HepG2 (cell line): ENCODE results near the gene PPP1R3C. TPM values are rescaled to one million over a fixed set of nuclear protein-coding genes. Genes with fewer than 3 reads are reported as not detected.

Experiments
- FOXA3 ChIP-seq: IDR thresholded peaks from 2 replicates; pipeline ENCODE4 v1.6.1; 2016; ENCODE audit warnings: missing genetic modification reagents, missing compliant biosample characterization
- HNF1B ChIP-seq: sonication (generic); formaldehyde crosslinking; IDR thresholded peaks from 2 replicates; pipeline ENCODE4 v1.5.1; 2020; ENCODE audit warnings: mild to moderate bottlenecking, moderate library complexity, missing genetic modification reagents
- HNRNPK ChIP-seq: fragments of 200-400 bp; formaldehyde crosslinking; IDR thresholded peaks from 2 replicates; pipeline ENCODE4 v1.6.1; 2018; ENCODE audit warnings: low read length, low read depth, moderate library complexity, mild to moderate bottlenecking; ENCODE audit not compliant: poor library complexity, severe bottlenecking
- KDM2A ChIP-seq: sonication (generic); formaldehyde crosslinking; IDR thresholded peaks from 2 replicates; pipeline ENCODE4 v1.4.0; 2020; ENCODE audit warnings: low read depth, missing genetic modification reagents, borderline replicate concordance
- MTA3 ChIP-seq: sonication (generic); formaldehyde crosslinking; IDR thresholded peaks from 2 replicates; pipeline ENCODE4 v1.4.0; 2020; ENCODE audit warnings: missing genetic modification reagents
- NBN ChIP-seq: fragments of 450-650 bp; conservative IDR thresholded peaks from 2 replicates; pipeline ENCODE4 v1.6.1; 2017
- NFYB ChIP-seq: sonication (generic); formaldehyde crosslinking; IDR thresholded peaks from 2 replicates; pipeline ENCODE4 v1.4.0; 2020; ENCODE audit warnings: missing genetic modification reagents
- PAX8 ChIP-seq: sonication (generic); formaldehyde crosslinking; IDR thresholded peaks from 2 replicates; pipeline ENCODE4 v1.8.0; 2022; ENCODE audit warnings: mild to moderate bottlenecking, missing genetic modification reagents, borderline replicate concordance
- RBM39 ChIP-seq: fragments of 200-400 bp; formaldehyde crosslinking; IDR thresholded peaks from one replicate; pipeline ENCODE4 v1.6.1; 2018; ENCODE audit warnings: antibody characterized with exemption, mild to moderate bottlenecking, low read depth, low read length; ENCODE audit not compliant: poor library complexity, severe bottlenecking
- SIN3B ChIP-seq: fragments of 150-350 bp; IDR thresholded peaks from 2 replicates; pipeline ENCODE4 v1.6.1; 2014; ENCODE audit warnings: low read length
- SKIL ChIP-seq: sonication (generic); formaldehyde crosslinking; IDR thresholded peaks from 2 replicates; pipeline ENCODE4 v1.8.0; 2022; ENCODE audit warnings: missing genetic modification reagents, mild to moderate bottlenecking, moderate library complexity, borderline replicate concordance
- SNRNP70 ChIP-seq: fragments of 200-400 bp; formaldehyde crosslinking; IDR thresholded peaks from 2 replicates; pipeline ENCODE4 v1.6.1; 2017; ENCODE audit warnings: mild to moderate bottlenecking, low read depth, low read length, moderate library complexity
- SRSF4 ChIP-seq: fragments of 200-400 bp; formaldehyde crosslinking; IDR thresholded peaks from one replicate; pipeline ENCODE4 v1.6.1; 2018; ENCODE audit warnings: mild to moderate bottlenecking, low read depth, low read length, moderate library complexity; ENCODE audit not compliant: poor library complexity, severe bottlenecking
- TCF7 ChIP-seq: sonication (generic); IDR thresholded peaks from 2 replicates; pipeline ENCODE4 v1.6.1; 2016; ENCODE audit warnings: antibody characterized with exemption, low read depth
- ZBTB7A ChIP-seq: sonication (generic); formaldehyde crosslinking; IDR thresholded peaks from 2 replicates; pipeline ENCODE4 v1.8.0; 2022; ENCODE audit warnings: mild to moderate bottlenecking, missing genetic modification reagents
- ZNF713 ChIP-seq: sonication (generic); formaldehyde crosslinking; IDR thresholded peaks from 2 replicates; pipeline ENCODE4 v1.4.0; 2020; ENCODE audit warnings: mild to moderate bottlenecking, missing genetic modification reagents
- ZNF724P ChIP-seq: sonication (generic); formaldehyde crosslinking; IDR thresholded peaks from 2 replicates; pipeline ENCODE4 v1.8.0; 2022; ENCODE audit warnings: missing genetic modification reagents, borderline replicate concordance
- ZNF879 ChIP-seq: sonication (generic); formaldehyde crosslinking; IDR thresholded peaks from 2 replicates; pipeline ENCODE4 v1.8.1; 2023; ENCODE audit warnings: missing genetic modification reagents
- polyA plus RNA-seq, 8 experiments: library from polyadenylated mRNA; depleted of rRNA in 3 of 8; stranded (reverse) in 7 of 8; unstranded in 1 of 8; fragments of >200 nt; fragmentation: Illumina TruSeq in 4 of 8; extraction: Trizol in 4 of 8; gene quantifications; 2 replicates each; pipeline versions ENCODE4 v1.2.1 to v1.2.3, GENCODE V29; 2011 to 2016; ENCODE audit warnings: low read depth in 4 of 8, missing spikeins in 1 of 8, mixed read lengths in 1 of 8; ENCODE audit not compliant: insufficient read depth in 1 of 8
- total RNA-seq, 5 experiments: library from RNA; depleted of rRNA; stranded (reverse); fragments of >200 nt; fragmentation: Illumina TruSeq; extraction: Trizol; gene quantifications; 2 replicates each; pipeline ENCODE4 v1.2.3, GENCODE V29; 2016; ENCODE audit warnings: low read depth in 1 of 5
- TF ChIP-seq, protein P1 (sequence below): sonication (generic); formaldehyde crosslinking; IDR thresholded peaks from 2 replicates; pipeline ENCODE4 v1.4.0; 2020; ENCODE audit warnings: missing genetic modification reagents
- TF ChIP-seq, protein P2 (sequence below): sonication (generic); formaldehyde crosslinking; IDR thresholded peaks from 2 replicates; pipeline ENCODE4 v1.9.0; 2021; ENCODE audit warnings: missing genetic modification reagents, borderline replicate concordance

Gene PPP1R3C
- total and polyA plus RNA-seq, 2 of the 13 experiments (the other 11 are each of a cell fraction or from before 2014, with no cell fraction given), result 13.3 to 14.8 TPM

DNA sequence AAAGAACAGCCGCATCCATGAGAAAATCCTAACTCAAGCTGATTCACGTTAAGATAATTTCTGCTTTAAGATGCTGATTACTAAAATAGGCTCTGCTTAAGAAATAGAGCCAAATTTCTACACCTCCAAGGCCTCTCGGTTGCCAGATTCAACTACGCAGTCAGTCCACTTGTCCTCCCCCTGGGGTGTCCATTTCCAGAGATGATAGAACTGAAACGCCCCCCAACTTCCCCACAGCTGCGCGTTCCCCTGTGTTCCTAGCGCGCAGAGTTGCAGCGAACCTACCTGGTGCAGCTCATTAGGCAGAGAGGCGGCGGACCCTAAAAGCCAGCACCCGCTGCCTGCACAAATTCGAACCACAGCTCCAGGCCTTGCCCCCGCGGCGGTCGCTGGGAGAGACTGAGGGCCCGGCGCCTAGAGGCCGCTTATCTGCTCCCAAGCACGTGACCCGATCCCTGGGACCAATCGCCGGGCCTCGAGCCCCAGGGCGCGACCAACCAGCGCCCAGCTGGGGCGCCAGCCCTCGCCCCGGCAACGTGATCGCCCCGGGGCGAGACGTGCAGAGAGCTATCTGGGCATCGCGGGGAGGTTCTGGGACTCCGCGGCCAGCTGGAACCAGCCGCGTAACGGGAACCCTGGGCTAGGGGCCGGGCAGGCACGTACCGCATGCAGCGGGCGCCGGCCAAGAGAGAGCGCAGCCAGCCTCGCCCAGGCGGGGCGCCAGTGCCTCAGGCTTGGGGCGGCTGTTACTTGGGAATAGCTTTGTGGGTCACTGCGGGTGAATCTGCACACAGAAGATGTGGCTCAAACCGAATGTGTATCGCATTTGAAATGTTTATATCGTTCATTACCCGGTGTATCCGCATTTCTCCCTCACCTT, at the start of gene PPP1R3C (continued):
- no peak for TF ChIP-seq TCF7
- no peak for TF ChIP-seq SNRNP70
- 0 out of 2 replicates have a peak, but pooled peaks have one; percentile 96 for TF ChIP-seq ZNF713
- no peak for TF ChIP-seq MTA3 (CRISPR knock-in tag)
- peak; percentile 51; the same call in 1 of the 2 replicates for TF ChIP-seq SKIL (CRISPR knock-in tag)
- TF ChIP-seq NBN, result no peak
- peak; percentile 82; the same call in 1 of the 2 replicates for TF ChIP-seq PAX8 (CRISPR knock-in tag)
- TF ChIP-seq FOXA3 (CRISPR knock-in tag), result peak; percentile 77
- TF ChIP-seq SIN3B, result no peak
- no peak for TF ChIP-seq ZBTB7A
- TF ChIP-seq, protein P1, sequence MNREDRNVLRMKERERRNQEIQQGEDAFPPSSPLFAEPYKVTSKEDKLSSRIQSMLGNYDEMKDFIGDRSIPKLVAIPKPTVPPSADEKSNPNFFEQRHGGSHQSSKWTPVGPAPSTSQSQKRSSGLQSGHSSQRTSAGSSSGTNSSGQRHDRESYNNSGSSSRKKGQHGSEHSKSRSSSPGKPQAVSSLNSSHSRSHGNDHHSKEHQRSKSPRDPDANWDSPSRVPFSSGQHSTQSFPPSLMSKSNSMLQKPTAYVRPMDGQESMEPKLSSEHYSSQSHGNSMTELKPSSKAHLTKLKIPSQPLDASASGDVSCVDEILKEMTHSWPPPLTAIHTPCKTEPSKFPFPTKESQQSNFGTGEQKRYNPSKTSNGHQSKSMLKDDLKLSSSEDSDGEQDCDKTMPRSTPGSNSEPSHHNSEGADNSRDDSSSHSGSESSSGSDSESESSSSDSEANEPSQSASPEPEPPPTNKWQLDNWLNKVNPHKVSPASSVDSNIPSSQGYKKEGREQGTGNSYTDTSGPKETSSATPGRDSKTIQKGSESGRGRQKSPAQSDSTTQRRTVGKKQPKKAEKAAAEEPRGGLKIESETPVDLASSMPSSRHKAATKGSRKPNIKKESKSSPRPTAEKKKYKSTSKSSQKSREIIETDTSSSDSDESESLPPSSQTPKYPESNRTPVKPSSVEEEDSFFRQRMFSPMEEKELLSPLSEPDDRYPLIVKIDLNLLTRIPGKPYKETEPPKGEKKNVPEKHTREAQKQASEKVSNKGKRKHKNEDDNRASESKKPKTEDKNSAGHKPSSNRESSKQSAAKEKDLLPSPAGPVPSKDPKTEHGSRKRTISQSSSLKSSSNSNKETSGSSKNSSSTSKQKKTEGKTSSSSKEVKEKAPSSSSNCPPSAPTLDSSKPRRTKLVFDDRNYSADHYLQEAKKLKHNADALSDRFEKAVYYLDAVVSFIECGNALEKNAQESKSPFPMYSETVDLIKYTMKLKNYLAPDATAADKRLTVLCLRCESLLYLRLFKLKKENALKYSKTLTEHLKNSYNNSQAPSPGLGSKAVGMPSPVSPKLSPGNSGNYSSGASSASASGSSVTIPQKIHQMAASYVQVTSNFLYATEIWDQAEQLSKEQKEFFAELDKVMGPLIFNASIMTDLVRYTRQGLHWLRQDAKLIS (CRISPR knock-in tag), result 0 out of 2 replicates have a peak, but pooled peaks have one; percentile 71
- TF ChIP-seq KDM2A (CRISPR knock-in tag), result peak; percentile 95
- TF ChIP-seq HNF1B (CRISPR knock-in tag), result peak; percentile 96
- TF ChIP-seq, protein P2, sequence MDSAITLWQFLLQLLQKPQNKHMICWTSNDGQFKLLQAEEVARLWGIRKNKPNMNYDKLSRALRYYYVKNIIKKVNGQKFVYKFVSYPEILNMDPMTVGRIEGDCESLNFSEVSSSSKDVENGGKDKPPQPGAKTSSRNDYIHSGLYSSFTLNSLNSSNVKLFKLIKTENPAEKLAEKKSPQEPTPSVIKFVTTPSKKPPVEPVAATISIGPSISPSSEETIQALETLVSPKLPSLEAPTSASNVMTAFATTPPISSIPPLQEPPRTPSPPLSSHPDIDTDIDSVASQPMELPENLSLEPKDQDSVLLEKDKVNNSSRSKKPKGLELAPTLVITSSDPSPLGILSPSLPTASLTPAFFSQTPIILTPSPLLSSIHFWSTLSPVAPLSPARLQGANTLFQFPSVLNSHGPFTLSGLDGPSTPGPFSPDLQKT (CRISPR knock-in tag), result peak; percentile 55; the same call in 1 of the 2 replicates
- TF ChIP-seq ZNF879 (CRISPR knock-in tag), result peak; percentile 87
- no peak for TF ChIP-seq SRSF4
- TF ChIP-seq HNRNPK, result peak; percentile 84
- TF ChIP-seq ZNF724P, result peak; percentile 94
- TF ChIP-seq NFYB (CRISPR knock-in tag), result peak; percentile 92
- TF ChIP-seq RBM39, result peak; percentile 90
